Keratinocyte (primary cell): ENCODE measurements around the gene KRT7. TPM values are rescaled to one million over a fixed set of nuclear protein-coding genes. Genes with fewer than 3 reads are reported as not detected.

Experiments used
- DNase-seq: peaks from one replicate; pipeline ENCODE4 v3.0.0-alpha.2; 2011; ENCODE audit warnings: low read depth, missing footprints, low spot score
- FAIRE-seq: peaks from 2 replicates; lab custom pipeline; 2011; peaks lifted over from hg19 to GRCh38; lab: Jason Lieb, UNC
- H2AFZ ChIP-seq: 2 replicates; pipeline ENCODE4 v1.6.0; 2012; ENCODE audit warnings: low read length, control low read depth, inconsistent platforms; ENCODE audit not compliant: control insufficient read depth
- H3K27ac ChIP-seq: 2 replicates; pipeline ENCODE4 v1.5.1; 2011; ENCODE audit warnings: low read length; ENCODE audit not compliant: control insufficient read depth, insufficient read depth
- H3K27me3 ChIP-seq: 3 replicates; pipeline ENCODE4 v1.6.0; 2011; ENCODE audit warnings: low read length; ENCODE audit not compliant: control insufficient read depth, insufficient read depth; ENCODE audit errors: extremely low read depth
- H3K36me3 ChIP-seq, 2 experiments: 2 replicates in 1 of 2; 3 replicates in 1 of 2; pipeline ENCODE4 v1.5.1; 2011; ENCODE audit warnings: low read length in 2 of 2, mild to moderate bottlenecking in 1 of 2; ENCODE audit not compliant: control insufficient read depth in 2 of 2, insufficient read depth in 2 of 2; ENCODE audit errors: extremely low read depth in 1 of 2
- H3K4me1 ChIP-seq: 3 replicates; pipeline ENCODE4 v1.5.1; 2011; ENCODE audit warnings: low read length; ENCODE audit not compliant: control insufficient read depth, insufficient read depth; ENCODE audit errors: extremely low read depth
- H3K4me2 ChIP-seq: 3 replicates; pipeline ENCODE4 v1.6.0; 2011; ENCODE audit warnings: low read depth, low read length; ENCODE audit not compliant: control insufficient read depth, insufficient read depth; ENCODE audit errors: extremely low read depth
- H3K4me3 ChIP-seq, 3 experiments: fragments of 200-600 bp in 1 of 3; sonication (generic) in 1 of 3; 2 replicates in 2 of 3; 3 replicates in 1 of 3; pipeline ENCODE4 v1.5.1; 2011 to 2016; ENCODE audit warnings: low read length in 3 of 3, mild to moderate bottlenecking in 3 of 3, control low read depth in 2 of 3, inconsistent platforms in 1 of 3, low read depth in 1 of 3, mixed read lengths in 1 of 3, mixed run types in 1 of 3, moderate library complexity in 1 of 3; ENCODE audit not compliant: control insufficient read depth in 2 of 3, insufficient read depth in 2 of 3; ENCODE audit errors: extremely low read depth in 1 of 3
- H3K79me2 ChIP-seq: 2 replicates; pipeline ENCODE4 v1.6.0; 2012; ENCODE audit warnings: low read length; ENCODE audit not compliant: control insufficient read depth, insufficient read depth
- H3K9ac ChIP-seq: 3 replicates; pipeline ENCODE4 v1.6.0; 2011; ENCODE audit warnings: low read length; ENCODE audit not compliant: control insufficient read depth, insufficient read depth; ENCODE audit errors: extremely low read depth
- H3K9me1 ChIP-seq: 3 replicates; pipeline ENCODE4 v1.6.0; 2011; ENCODE audit warnings: low read length; ENCODE audit not compliant: control insufficient read depth, insufficient read depth; ENCODE audit errors: extremely low read depth
- H3K9me3 ChIP-seq: 2 replicates; pipeline ENCODE4 v1.5.1; 2012; ENCODE audit warnings: low read depth, low read length; ENCODE audit not compliant: control insufficient read depth
- H4K20me1 ChIP-seq: 3 replicates; pipeline ENCODE4 v1.6.0; 2011; ENCODE audit warnings: low read length; ENCODE audit not compliant: control insufficient read depth, insufficient read depth; ENCODE audit errors: extremely low read depth
- CTCF ChIP-seq, 3 experiments: IDR thresholded peaks in 1 of 3; conservative IDR thresholded peaks in 1 of 3; optimal IDR thresholded peaks in 1 of 3; 2 replicates in 2 of 3; 3 replicates in 1 of 3; pipeline versions ENCODE3 to v1.5.1; 2011; ENCODE audit warnings: low read length in 3 of 3, mild to moderate bottlenecking in 3 of 3, moderate library complexity in 2 of 3, control low read depth in 1 of 3, inconsistent platforms in 1 of 3; ENCODE audit not compliant: insufficient read depth in 2 of 3; ENCODE audit errors: extremely low read depth in 1 of 3
- EZH2 ChIP-seq: IDR thresholded peaks from one replicate; pipeline ENCODE4 v1.6.1; 2012; ENCODE audit warnings: inconsistent platforms, mild to moderate bottlenecking, low read length, moderate library complexity
- dilution Hi-C: fragments of 300-500 bp; cut with MboI; formaldehyde crosslinking; loops from one replicate; pipeline ENCODE4 v1.7.0; 2020; ENCODE audit warnings: low sequenced_read_pairs; ENCODE audit not compliant: extremely low pct_ligation_motif_present
- polyA plus RNA-seq, 5 experiments: library from polyadenylated mRNA; depleted of rRNA in 3 of 5; stranded (reverse) in 3 of 5; stranded (forward) in 1 of 5; unstranded in 1 of 5; fragments of >200 nt; gene quantifications; 1 replicate in 1 of 5; 2 replicates in 3 of 5; 3 replicates in 1 of 5; pipeline versions ENCODE4 v1.2.1 to v1.2.3, GENCODE V29; 2011 to 2012; ENCODE audit warnings: missing spikeins in 2 of 5, low read depth in 1 of 5, low replicate concordance in 1 of 5

The KRT7 gene
- polyA plus RNA-seq, 1 donor (not counting 4 experiments of a cell fraction or from before 2014, with no cell fraction given) = 112 TPM

- Histone ChIP-seq H3K79me2 (no peaks in the 10 kb centered on the region), H3K27me3 (no peaks in the 10 kb centered on the region), H3K4me1 (peaks cover 27% of the 10 kb centered on the region), H3K9me1 (no peaks in the 10 kb centered on the region), H2AFZ (peak overlapping the region; percentile 90), H3K4me3 (peak overlapping the region in 2 of 3 experiments; percentile 22 to 23), H4K20me1 (no peaks in the 10 kb centered on the region), H3K36me3 (no peaks in the 10 kb centered on the region), H3K27ac (peak overlapping the region; percentile 79), H3K4me2 (peak overlapping the region; percentile 42), H3K9ac (peak overlapping the region; percentile 78), H3K9me3 (no peaks in the 10 kb centered on the region)
- no peak for DNase-seq
- TF ChIP-seq CTCF (optimal IDR thresholded peaks at IDR 0.05 in 1 of 3, IDR thresholded peaks at IDR 0.05 in 1 of 3, conservative IDR thresholded peaks at IDR 0.05 in 1 of 3; ENCODE audit: extremely low read depth in 1 of 3, insufficient read depth in 2 of 3, low read length in 3 of 3) = no peak
- no peak for TF ChIP-seq EZH2
- dilution Hi-C loops = no loop called here
- no peak for FAIRE-seq
Observed at GRCh38 chr12:52244615-52244994, 11.6 kb downstream of the KRT7 start.

- H3K9me3 ChIP-seq = no peaks in the 10 kb centered on the region
- no peak overlapping the region for H3K4me2 ChIP-seq
- H3K9ac ChIP-seq = no peak overlapping the region
- no peaks in the 10 kb centered on the region for H3K79me2 ChIP-seq
- H3K9me1 ChIP-seq = no peaks in the 10 kb centered on the region
- DNase-seq (no peak), FAIRE-seq (peak; percentile 52)
- no peaks in the 10 kb centered on the region for H4K20me1 ChIP-seq
- H3K36me3 ChIP-seq = no peaks in the 10 kb centered on the region
- H3K4me3 ChIP-seq = no peak overlapping the region
- no peaks in the 10 kb centered on the region for H3K27me3 ChIP-seq
- H2AFZ ChIP-seq = no peak overlapping the region
- H3K4me1 ChIP-seq = peaks cover 27% of the 10 kb centered on the region
- no peak for TF ChIP-seq CTCF (optimal IDR thresholded peaks at IDR 0.05 in 1 of 3, IDR thresholded peaks at IDR 0.05 in 1 of 3, conservative IDR thresholded peaks at IDR 0.05 in 1 of 3; ENCODE audit: extremely low read depth in 1 of 3, insufficient read depth in 2 of 3, low read length in 3 of 3)
- no peak for TF ChIP-seq EZH2
- H3K27ac ChIP-seq = no peak overlapping the region
- dilution Hi-C loops = no loop called here
Observed at GRCh38 chr12:52245259-52245961, 12.4 kb downstream of the KRT7 start.
